H9 (cell line): Measurements from ENCODE around the gene PLA2G4D. TPM values are rescaled to one million over a fixed set of nuclear protein-coding genes. Genes with fewer than 3 reads are reported as not detected.

Experiments used
- DNase-seq: peaks from one replicate; pipeline ENCODE4 v3.0.0-alpha.2; 2017
- H2AFZ ChIP-seq: one replicate; pipeline ENCODE4 v1.6.1; 2013; ENCODE audit warnings: mild to moderate bottlenecking, low read length, control low read depth, moderate library complexity
- H2AK5ac ChIP-seq: 2 replicates; pipeline ENCODE4 v1.6.1; 2013; ENCODE audit warnings: low read length, control low read depth, mixed read lengths; ENCODE audit not compliant: insufficient read length
- H2BK120ac ChIP-seq: one replicate; pipeline ENCODE4 v1.6.1; 2013; ENCODE audit warnings: low read depth, mild to moderate bottlenecking, low read length, control low read depth, inconsistent platforms; ENCODE audit not compliant: poor library complexity, severe bottlenecking
- H2BK12ac ChIP-seq: 2 replicates; pipeline ENCODE4 v1.6.1; 2013; ENCODE audit warnings: low read length, control low read depth, mixed read lengths, low read depth; ENCODE audit not compliant: insufficient read length
- H2BK15ac ChIP-seq: 2 replicates; pipeline ENCODE4 v1.6.1; 2013; ENCODE audit warnings: low read depth, low read length, control low read depth
- H2BK20ac ChIP-seq: one replicate; pipeline ENCODE4 v1.6.1; 2013; ENCODE audit warnings: low read depth, mild to moderate bottlenecking, low read length, control low read depth, inconsistent platforms; ENCODE audit not compliant: poor library complexity, severe bottlenecking
- H2BK5ac ChIP-seq: 2 replicates; pipeline ENCODE4 v1.6.1; 2013; ENCODE audit warnings: low read length, control low read depth, mixed read lengths; ENCODE audit not compliant: insufficient read length
- H3K14ac ChIP-seq: 2 replicates; pipeline ENCODE4 v1.6.1; 2013; ENCODE audit warnings: low read length, control low read depth; ENCODE audit not compliant: insufficient read depth
- H3K18ac ChIP-seq: 2 replicates; pipeline ENCODE4 v1.6.1; 2013; ENCODE audit warnings: low read depth, mild to moderate bottlenecking, mixed read lengths, low read length, control low read depth; ENCODE audit not compliant: insufficient read length
- H3K23ac ChIP-seq: 2 replicates; pipeline ENCODE4 v1.6.1; 2013; ENCODE audit warnings: low read length, control low read depth, mixed read lengths, low read depth; ENCODE audit not compliant: insufficient read length
- H3K23me2 ChIP-seq: 2 replicates; pipeline ENCODE4 v1.6.1; 2013; ENCODE audit warnings: low read depth, mild to moderate bottlenecking, mixed read lengths, low read length, control low read depth; ENCODE audit not compliant: insufficient read length, poor library complexity, severe bottlenecking
- H3K27ac ChIP-seq: 2 replicates; pipeline ENCODE4 v1.5.1; 2013; ENCODE audit warnings: low read length, control low read depth, mixed read lengths, low read depth; ENCODE audit not compliant: insufficient read length
- H3K27me3 ChIP-seq: 2 replicates; pipeline ENCODE4 v1.6.1; 2013; ENCODE audit warnings: low read length, control low read depth, inconsistent platforms; ENCODE audit not compliant: insufficient read depth
- H3K4ac ChIP-seq: 2 replicates; pipeline ENCODE4 v1.6.1; 2013; ENCODE audit warnings: low read depth, mild to moderate bottlenecking, control low read depth, inconsistent platforms, low read length, moderate library complexity
- H3K4me1 ChIP-seq: 2 replicates; pipeline ENCODE4 v1.6.1; 2013; ENCODE audit warnings: low read length, control low read depth, inconsistent platforms; ENCODE audit not compliant: insufficient read depth
- H3K4me2 ChIP-seq: 2 replicates; pipeline ENCODE4 v1.6.1; 2013; ENCODE audit warnings: low read length, control low read depth, mixed read lengths; ENCODE audit not compliant: insufficient read length, insufficient read depth
- H3K56ac ChIP-seq: 2 replicates; pipeline ENCODE4 v1.6.1; 2013; ENCODE audit warnings: low read depth, mild to moderate bottlenecking, mixed read lengths, low read length, control low read depth; ENCODE audit not compliant: insufficient read length
- H3K79me1 ChIP-seq: 2 replicates; pipeline ENCODE4 v1.6.1; 2013; ENCODE audit warnings: low read depth, mild to moderate bottlenecking, moderate library complexity, low read length, control low read depth, inconsistent platforms; ENCODE audit not compliant: insufficient read depth, poor library complexity, severe bottlenecking
- H3K79me2 ChIP-seq: 2 replicates; pipeline ENCODE4 v1.6.1; 2013; ENCODE audit warnings: low read length, control low read depth, inconsistent platforms; ENCODE audit not compliant: insufficient read depth
- H3K9ac ChIP-seq: 2 replicates; pipeline ENCODE4 v1.6.1; 2013; ENCODE audit warnings: low read length, control low read depth, mixed read lengths; ENCODE audit not compliant: insufficient read length; ENCODE audit errors: extremely low read depth
- H3K9me3 ChIP-seq: one replicate; pipeline ENCODE4 v1.6.1; 2013; ENCODE audit warnings: low read depth, low read length, inconsistent platforms; ENCODE audit not compliant: control insufficient read depth
- H3T11ph ChIP-seq: one replicate; pipeline ENCODE4 v1.6.1; 2013; ENCODE audit warnings: mild to moderate bottlenecking, low read length, control low read depth, inconsistent platforms
- H4K20me1 ChIP-seq: one replicate; pipeline ENCODE4 v1.6.1; 2013; ENCODE audit not compliant: control insufficient read depth, insufficient read length, insufficient read depth
- H4K5ac ChIP-seq: 2 replicates; pipeline ENCODE4 v1.6.1; 2013; ENCODE audit warnings: low read depth, mild to moderate bottlenecking, mixed read lengths, low read length, control low read depth; ENCODE audit not compliant: insufficient read length
- H4K8ac ChIP-seq: replicated peaks from 2 replicates; pipeline ENCODE4 v1.6.1; 2013; ENCODE audit warnings: low read length, control low read depth, mixed read lengths, low read depth; ENCODE audit not compliant: insufficient read length
- H4K91ac ChIP-seq: 2 replicates; pipeline ENCODE4 v1.6.1; 2013; ENCODE audit warnings: low read depth, mild to moderate bottlenecking, moderate library complexity, mixed read lengths, low read length, control low read depth; ENCODE audit not compliant: insufficient read length
- H3K27ac Mint-ChIP-seq, 3 experiments: 2 replicates in 2 of 3; 3 replicates in 1 of 3; pipeline ENCODE4 v1.8.0; 2020 to 2021; ENCODE audit warnings: mixed read lengths in 3 of 3, mild to moderate bottlenecking in 1 of 3, moderate library complexity in 1 of 3
- H3K27me3 Mint-ChIP-seq: 2 replicates; pipeline ENCODE4 v1.8.0; 2021; ENCODE audit warnings: low read depth, mild to moderate bottlenecking, moderate library complexity, mixed read lengths
- H3K36me3 Mint-ChIP-seq, 3 experiments: 2 replicates in 2 of 3; 3 replicates in 1 of 3; pipeline ENCODE4 v1.8.0; 2020 to 2021; ENCODE audit warnings: low read depth in 3 of 3, mixed read lengths in 3 of 3; ENCODE audit not compliant: insufficient read depth in 1 of 3
- H3K4me1 Mint-ChIP-seq, 2 experiments: 2 replicates each; pipeline ENCODE4 v1.8.0; 2020; ENCODE audit warnings: mixed read lengths in 2 of 2
- H3K4me3 Mint-ChIP-seq, 2 experiments: 2 replicates in 1 of 2; 3 replicates in 1 of 2; pipeline ENCODE4 v1.8.0; 2020 to 2021; ENCODE audit warnings: mild to moderate bottlenecking in 2 of 2, mixed read lengths in 2 of 2, moderate library complexity in 1 of 2
- H3K9me3 Mint-ChIP-seq, 2 experiments: 2 replicates in 1 of 2; 3 replicates in 1 of 2; pipeline ENCODE4 v1.8.0; 2020; ENCODE audit warnings: mild to moderate bottlenecking in 2 of 2, mixed read lengths in 2 of 2, moderate library complexity in 1 of 2
- WGBS: extraction: QIAGEN DNeasy Blood & Tissue Kit; methylation state at CpG from one replicate; pipeline ENCODE4 v1.1.7; 2013; ENCODE audit warnings: missing lambda C conversion rate, low lambda C conversion rate, mixed read lengths; ENCODE audit not compliant: insufficient read length; ENCODE audit errors: extremely low coverage; 5-methylcytosine and 5-hydroxymethylcytosine counted together
- total RNA-seq: library from RNA; stranded (reverse); gene quantifications from 2 replicates; pipeline ENCODE4 v1.2.1, GENCODE V29; 2021
- TF ChIP-seq, protein P1 (sequence below): fragments of 200-600 bp; sonication (generic); conservative IDR thresholded peaks from 3 replicates; pipeline ENCODE4 v1.8.0; 2021; ENCODE audit warnings: antibody characterized with exemption, mild to moderate bottlenecking

PLA2G4D gene
- total RNA-seq, 1 experiment from 2014 or later = 0.33 TPM

GRCh38 chr15:42140383-42141070, 46.2 kb upstream of the PLA2G4D start:
- H3K79me1 ChIP-seq = no peaks in the 10 kb centered on the region
- no peak overlapping the region for H2BK120ac ChIP-seq
- H4K5ac ChIP-seq = no peak overlapping the region
- no peak overlapping the region for H3K4ac ChIP-seq
- H3K79me2 ChIP-seq = no peaks in the 10 kb centered on the region
- no peaks in the 10 kb centered on the region for H3K23me2 ChIP-seq
- no peak overlapping the region for H3K9ac ChIP-seq
- Mint-ChIP-seq H3K36me3 (peaks cover 0 to 2% (median 0%) of the 10 kb centered on the region in 3 experiments; a peak in 1 of 7 replicates), H3K9me3 (peaks cover 9 to 11% of the 10 kb centered on the region in 2 experiments), H3K27ac (no peak overlapping the region; a peak in 1 of 7 replicates), H3K27me3 (peaks cover 5% of the 10 kb centered on the region; the same call in 1 of the 2 replicates), H3K4me3 (no peak overlapping the region), H3K4me1 (no peaks in the 10 kb centered on the region; a peak in 1 of 4 replicates)
- no peak overlapping the region for H2BK5ac ChIP-seq
- no peak overlapping the region for H2AK5ac ChIP-seq
- H3K56ac ChIP-seq = no peak overlapping the region
- no peak overlapping the region for H3K14ac ChIP-seq
- H4K91ac ChIP-seq = no peak overlapping the region
- DNase-seq = no peak
- H3K27me3 ChIP-seq = no peaks in the 10 kb centered on the region
- WGBS = no CpG with 5 or more reads among the region's 8 CpGs
- H2AFZ ChIP-seq = no peak overlapping the region
- H4K8ac ChIP-seq = no peak overlapping the region
- no peak overlapping the region for H3T11ph ChIP-seq
- H2BK20ac ChIP-seq = no peak overlapping the region
- H2BK15ac ChIP-seq = no peak overlapping the region
- no peak overlapping the region for H2BK12ac ChIP-seq
- no peaks in the 10 kb centered on the region for H4K20me1 ChIP-seq
- no peak overlapping the region for H3K23ac ChIP-seq
- H3K4me2 ChIP-seq = no peak overlapping the region
- H3K9me3 ChIP-seq = no peaks in the 10 kb centered on the region
- H3K18ac ChIP-seq = no peak overlapping the region
- TF ChIP-seq, protein P1, sequence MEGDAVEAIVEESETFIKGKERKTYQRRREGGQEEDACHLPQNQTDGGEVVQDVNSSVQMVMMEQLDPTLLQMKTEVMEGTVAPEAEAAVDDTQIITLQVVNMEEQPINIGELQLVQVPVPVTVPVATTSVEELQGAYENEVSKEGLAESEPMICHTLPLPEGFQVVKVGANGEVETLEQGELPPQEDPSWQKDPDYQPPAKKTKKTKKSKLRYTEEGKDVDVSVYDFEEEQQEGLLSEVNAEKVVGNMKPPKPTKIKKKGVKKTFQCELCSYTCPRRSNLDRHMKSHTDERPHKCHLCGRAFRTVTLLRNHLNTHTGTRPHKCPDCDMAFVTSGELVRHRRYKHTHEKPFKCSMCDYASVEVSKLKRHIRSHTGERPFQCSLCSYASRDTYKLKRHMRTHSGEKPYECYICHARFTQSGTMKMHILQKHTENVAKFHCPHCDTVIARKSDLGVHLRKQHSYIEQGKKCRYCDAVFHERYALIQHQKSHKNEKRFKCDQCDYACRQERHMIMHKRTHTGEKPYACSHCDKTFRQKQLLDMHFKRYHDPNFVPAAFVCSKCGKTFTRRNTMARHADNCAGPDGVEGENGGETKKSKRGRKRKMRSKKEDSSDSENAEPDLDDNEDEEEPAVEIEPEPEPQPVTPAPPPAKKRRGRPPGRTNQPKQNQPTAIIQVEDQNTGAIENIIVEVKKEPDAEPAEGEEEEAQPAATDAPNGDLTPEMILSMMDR = no peak
- no peak overlapping the region for H3K27ac ChIP-seq
- H3K4me1 ChIP-seq = no peaks in the 10 kb centered on the region
